Activated CD4-positive, CD25-positive, alpha-beta regulatory T cell (primary cell): ENCODE data around the gene TSHZ3.
A peak's percentile ranks its signal among the peaks of the same experiment; 100 is the strongest.

Experiments used
- DNase-seq, 4 experiments: peaks; one replicate each; lab custom pipeline; 2025; lab: John Stamatoyannopoulos, UW

TSHZ3 gene, protein sequence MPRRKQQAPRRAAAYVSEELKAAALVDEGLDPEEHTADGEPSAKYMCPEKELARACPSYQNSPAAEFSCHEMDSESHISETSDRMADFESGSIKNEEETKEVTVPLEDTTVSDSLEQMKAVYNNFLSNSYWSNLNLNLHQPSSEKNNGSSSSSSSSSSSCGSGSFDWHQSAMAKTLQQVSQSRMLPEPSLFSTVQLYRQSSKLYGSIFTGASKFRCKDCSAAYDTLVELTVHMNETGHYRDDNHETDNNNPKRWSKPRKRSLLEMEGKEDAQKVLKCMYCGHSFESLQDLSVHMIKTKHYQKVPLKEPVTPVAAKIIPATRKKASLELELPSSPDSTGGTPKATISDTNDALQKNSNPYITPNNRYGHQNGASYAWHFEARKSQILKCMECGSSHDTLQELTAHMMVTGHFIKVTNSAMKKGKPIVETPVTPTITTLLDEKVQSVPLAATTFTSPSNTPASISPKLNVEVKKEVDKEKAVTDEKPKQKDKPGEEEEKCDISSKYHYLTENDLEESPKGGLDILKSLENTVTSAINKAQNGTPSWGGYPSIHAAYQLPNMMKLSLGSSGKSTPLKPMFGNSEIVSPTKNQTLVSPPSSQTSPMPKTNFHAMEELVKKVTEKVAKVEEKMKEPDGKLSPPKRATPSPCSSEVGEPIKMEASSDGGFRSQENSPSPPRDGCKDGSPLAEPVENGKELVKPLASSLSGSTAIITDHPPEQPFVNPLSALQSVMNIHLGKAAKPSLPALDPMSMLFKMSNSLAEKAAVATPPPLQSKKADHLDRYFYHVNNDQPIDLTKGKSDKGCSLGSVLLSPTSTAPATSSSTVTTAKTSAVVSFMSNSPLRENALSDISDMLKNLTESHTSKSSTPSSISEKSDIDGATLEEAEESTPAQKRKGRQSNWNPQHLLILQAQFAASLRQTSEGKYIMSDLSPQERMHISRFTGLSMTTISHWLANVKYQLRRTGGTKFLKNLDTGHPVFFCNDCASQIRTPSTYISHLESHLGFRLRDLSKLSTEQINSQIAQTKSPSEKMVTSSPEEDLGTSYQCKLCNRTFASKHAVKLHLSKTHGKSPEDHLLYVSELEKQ

DNA sequence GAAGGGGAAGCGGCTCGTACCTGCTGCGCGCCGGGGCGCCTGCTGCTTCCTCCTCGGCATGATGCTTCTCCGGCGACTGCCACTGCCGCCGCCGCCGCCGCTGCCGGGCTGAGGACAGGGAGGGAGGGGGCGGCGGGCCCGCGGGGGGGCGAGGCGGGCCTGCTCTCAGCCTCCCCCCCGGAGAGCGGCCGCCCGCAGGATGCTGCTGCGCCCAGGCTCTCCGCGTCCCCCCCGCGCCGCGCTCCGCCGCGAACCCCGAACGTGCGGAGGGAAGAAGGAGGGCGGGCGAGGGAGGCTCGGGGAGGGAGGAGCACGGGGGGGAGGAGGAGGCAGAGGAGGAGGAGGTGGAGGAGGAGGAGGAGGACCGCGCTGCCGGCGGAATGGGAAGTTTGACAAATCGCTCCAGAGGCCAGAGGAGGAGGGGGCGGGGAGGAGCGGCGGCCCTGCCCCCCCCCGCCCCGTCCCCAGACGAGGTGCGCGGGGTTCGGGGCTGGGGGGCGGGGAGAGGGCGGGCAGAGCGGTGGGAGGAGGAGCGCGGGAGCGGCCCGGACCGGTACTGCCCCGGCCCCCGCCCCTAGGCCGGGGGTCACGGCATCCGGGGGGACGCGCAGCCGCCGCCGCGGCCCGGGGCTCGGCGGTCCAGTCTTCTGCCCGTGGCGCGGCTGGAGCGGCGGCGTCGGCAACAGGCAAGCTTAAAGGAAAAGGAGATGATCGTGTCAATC lies at the start of gene TSHZ3:
TSHZ3 (minus strand) TSS at position 277 of the 722 bp plus-strand sequence; CDS start at position 60, 217 bp downstream.
- no peak for DNase-seq

DNA sequence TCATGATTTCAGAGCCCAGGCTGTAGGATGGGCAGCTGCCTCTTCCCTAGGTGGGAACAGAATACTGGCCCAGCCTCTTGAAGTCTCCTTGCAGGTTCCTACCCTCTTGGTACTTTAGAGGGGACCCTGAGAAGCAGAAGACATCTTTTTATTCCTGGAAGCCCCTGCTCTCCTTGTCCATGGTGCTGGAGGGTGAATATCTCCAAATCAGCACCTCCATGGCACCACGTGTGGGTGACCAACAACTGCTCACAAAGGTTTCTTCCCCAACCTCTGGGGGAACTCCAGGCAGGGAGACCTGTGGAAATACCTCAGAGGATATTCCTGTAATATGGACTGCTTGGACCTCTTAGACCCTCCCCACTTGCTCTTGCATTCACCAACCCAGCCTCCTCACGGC lies 48.1 kb upstream of the TSHZ3 start:
- no peak for DNase-seq

DNA sequence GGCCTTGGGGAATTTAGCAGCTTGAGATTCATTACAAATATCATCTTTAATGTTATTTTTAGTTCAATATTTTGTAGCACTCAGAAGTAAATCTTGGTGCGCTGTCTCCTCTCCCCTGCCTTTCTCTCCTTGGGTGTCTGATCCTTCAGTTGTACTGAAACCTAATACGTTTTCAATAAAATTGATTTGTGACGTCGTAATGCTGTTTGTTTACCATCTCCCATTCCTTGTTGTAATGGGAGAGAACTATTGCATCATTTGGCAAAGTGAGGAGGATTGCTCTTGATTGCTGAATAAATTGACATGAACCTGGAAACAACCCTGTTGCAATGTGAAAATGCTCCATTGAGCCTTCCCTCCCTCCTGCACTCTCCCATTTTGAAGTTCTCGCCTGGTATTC lies 43.2 kb upstream of the TSHZ3 start:
- DNase-seq, result no peak

DNA sequence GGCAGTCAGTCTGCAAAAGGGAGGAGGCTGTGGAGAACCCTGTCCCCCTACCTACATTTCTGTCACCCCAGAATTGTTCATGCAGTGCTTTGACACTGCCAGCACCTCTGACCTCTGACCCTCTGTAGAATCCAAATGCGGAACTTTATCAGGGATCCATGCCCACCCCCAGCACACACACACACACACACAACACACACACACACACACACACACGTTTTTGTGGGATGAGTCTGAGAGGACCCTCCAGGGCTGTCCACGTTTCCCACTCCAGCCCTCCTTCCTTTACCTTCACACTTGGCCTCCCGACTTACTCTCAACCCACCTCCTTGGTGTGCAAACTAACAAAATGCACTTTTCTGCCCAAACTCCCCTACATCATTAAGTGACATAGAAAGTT lies 42.3 kb upstream of the TSHZ3 start:
- DNase-seq, result no peak

DNA sequence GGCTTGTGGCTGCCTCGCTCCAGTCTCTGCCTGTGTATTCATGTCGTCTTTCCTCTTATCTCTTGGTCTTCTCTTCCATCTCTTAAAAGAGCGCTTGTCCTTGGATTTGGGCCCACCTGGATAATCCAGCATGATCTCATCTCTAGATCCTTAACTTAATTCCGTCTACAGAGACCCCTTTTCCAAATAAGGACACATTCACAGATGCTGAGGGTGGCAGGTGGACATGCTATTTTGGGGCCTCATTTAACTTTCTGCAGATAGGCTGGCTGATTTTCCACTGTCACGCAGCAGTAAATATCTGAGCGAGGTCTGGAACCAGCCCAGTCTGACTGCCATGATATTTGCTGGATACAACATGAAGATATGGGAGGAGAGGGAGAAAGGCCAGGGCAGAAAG lies 41.5 kb upstream of the TSHZ3 start:
- DNase-seq, result no peak

DNA sequence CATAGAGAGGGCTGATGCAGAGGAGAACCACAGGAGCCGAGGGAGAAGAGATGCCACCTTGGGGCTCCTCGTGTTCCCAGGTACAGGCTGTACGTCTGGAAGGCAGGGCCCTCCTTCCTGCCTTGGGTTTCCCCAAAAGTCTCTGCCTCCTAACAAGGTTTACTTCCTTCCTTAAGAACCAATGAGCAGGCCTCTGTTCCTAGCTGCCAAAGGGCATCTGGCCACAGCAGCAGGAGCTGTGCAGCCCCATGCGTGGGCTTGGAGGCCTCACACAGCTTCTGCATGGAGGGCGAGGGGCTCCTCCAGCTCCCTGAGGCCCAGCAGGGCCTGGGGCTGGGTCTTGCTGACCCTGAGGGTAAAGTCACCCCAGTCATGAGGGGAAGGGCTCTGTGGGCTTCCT lies 40.6 kb upstream of the TSHZ3 start:
- no peak for DNase-seq

DNA sequence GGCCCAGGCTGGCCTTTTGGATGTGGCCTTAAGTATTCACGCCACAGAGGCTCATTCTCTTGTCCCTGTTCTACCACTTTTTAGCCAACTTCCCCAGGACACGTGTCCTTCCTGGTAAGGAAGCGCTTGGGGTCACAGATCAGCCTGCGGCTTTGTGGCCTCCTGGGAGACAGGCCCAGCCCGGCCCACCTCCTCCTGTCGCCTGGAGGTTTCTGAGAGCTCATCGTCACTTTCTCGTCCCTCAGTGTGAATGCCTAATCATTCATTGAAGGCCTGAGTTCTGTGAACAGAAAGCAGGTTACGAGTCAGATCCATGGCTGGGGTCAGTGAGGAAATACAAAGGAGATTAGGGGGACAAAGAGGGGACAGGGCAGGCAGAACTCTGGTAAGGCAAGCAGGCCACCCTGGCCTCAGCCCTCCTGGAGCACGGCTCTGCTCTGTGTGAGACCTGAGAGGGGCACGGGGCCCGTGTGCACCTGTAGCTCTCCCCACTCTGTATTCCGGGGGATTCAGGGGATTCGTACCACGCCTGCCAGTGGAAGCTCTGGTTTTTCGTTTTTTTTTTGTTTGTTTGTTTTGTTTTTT lies 38.6 kb upstream of the TSHZ3 start:
- no peak for DNase-seq

DNA sequence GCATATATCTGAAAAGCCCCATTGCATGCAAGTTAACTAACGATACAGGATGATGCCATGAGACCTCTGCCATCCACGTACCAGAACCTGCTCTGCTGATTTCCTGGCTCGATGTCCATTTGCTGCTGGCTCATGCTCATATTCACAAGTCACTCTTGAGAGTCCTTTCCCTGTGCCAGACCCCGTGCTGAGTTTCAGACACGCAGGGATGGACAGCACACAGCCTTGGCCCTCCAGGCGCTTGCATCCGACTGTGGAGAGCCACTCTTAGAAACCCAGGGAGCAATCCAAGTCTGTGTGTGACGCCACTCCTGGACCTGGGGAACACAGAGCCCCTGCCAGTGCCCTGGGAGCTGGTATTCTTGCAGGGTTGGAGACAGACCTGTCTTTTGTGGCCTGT lies 37.6 kb upstream of the TSHZ3 start:
- DNase-seq, result no peak

DNA sequence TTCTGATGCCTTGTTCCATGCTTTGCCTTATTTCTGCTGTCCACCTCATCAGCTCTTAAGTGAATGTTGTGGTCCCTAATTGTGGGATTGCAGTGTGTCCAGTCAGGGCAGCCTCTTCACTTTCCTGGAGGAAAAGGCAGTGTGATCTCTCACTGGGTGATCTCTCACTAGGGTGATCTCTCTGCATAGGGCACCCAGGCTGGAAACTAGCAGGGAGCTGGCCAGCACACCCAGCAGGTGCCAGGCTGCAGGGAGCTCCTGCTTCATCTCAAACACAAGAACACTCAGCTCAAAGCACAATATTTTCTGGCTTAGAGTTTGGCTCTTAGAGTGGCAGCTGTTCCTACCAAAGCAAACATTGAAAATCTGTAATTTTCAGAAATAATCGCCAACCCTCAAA lies 36.5 kb upstream of the TSHZ3 start:
- no peak for DNase-seq

DNA sequence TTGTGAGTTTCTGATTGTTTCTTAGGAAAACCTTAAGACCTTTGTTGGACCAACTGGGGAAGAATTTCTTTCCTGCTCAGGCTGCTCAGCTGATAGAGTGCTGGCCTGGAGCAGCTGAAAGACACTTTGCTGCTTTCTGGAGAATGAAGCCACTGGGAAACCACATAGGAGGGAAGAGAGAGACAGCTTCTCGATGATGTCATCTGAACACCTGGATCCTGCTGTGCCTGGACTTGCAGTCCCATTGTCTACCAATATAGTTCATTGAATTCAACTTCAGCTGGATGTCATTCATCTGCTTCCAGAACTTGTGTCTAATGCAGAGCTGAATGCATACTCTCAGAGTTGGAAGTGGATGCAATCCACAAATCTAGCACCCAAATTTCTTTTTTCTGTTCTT lies 34.3 kb upstream of the TSHZ3 start:
- no peak for DNase-seq

DNA sequence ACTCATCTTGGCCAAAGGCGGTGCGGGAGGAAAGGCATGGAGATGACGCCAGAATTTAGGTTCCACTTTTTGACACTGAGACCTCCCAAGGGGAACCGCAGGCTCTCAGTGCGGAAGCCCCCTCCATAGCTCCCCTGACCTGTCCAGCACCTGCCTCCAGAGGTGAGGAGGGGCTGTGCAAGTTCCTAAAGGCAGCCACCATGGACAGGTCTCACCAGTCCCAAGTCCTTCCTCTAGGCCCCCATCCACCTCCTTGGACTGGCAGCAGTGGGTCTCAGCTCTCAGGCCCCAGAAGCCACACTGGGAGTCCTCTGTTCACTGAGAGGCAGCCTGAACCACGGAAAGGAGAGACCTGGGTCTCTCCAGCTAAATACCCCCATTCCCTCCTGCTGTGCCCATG lies 31.6 kb upstream of the TSHZ3 start:
- DNase-seq, result no peak

DNA sequence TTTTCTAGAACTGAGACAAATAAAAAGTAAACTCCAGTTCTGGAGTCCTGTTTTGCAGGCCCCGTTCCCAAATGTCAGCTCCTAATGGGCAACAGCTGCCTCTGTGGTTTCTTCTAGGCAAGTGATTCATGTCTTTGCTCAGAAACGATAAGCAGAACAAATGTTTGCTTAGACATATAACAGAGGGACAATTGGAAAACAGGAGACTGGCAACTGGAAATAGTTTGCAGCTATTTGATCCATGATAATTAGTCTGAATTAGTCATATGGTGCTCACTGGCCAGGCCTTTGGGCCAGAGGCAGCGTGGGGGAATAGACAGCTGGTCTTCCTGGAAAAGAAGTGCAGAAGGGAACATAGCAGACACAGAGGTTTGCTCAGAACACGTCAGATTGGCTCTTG lies 29.2 kb upstream of the TSHZ3 start:
- DNase-seq, result no peak

DNA sequence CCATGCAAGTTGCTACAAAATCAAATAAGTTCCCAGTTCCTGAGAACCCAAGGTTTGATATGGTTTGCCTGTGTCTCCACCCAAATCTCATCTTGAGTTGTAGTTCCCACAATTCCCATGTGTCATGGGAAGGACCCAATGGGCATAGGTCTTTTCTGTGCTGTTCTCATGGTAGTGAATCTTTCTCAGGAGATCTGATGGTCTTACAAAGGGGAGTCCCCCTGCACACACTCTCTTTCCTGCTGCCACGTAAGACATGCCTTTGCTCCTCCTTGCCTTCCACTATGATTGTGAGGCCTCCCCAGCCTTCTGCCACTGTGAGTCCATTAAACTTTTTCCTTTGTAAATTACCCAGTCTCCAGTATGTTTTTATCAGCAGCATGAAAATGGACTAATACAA lies 28.5 kb upstream of the TSHZ3 start:
- no peak for DNase-seq

DNA sequence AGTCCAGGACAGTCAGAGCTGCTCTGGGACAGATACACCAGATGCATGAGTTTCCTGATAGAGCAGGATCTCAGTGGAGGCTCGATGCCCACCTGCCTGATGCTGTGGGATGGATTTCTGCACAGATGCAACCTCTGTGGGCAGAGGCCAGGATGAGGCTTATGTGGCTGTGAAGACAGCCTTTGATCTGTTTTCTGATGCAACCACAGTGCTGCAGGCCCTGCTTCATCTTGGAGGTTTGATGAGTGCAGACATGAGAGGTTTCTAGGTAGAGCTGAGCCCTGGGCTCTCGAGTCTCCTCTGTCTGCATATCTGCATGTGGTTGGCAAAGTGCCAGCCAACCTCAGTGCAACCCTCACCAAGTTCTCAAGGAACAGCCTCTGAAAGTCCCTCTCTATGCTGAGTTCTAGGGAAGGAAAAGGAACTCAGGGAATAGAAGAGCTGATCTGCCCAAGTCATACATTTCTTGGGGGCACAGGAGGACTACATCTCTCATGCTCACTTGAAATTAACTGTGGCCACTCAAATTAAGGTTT lies 23.1 kb upstream of the TSHZ3 start:
- DNase-seq, result no peak

DNA sequence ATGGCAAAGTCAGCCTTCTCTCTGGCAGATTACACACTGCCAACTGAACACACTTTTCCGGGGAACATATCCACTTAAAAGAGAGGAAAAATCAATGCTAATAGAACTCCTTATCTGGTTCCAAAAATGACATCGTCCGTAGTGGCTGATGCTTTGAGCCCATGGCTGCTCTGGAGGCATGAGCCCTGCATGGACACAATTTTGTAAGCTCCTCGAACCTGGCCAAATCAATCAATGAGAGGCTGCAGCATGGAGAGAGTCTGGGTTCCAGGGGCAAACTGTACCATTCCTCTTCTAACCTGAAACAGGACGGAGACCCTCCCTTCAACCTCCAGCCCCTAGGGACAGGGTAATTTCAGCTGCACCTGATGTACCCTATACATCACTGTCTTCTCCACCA lies 21.0 kb upstream of the TSHZ3 start:
- no peak for DNase-seq

DNA sequence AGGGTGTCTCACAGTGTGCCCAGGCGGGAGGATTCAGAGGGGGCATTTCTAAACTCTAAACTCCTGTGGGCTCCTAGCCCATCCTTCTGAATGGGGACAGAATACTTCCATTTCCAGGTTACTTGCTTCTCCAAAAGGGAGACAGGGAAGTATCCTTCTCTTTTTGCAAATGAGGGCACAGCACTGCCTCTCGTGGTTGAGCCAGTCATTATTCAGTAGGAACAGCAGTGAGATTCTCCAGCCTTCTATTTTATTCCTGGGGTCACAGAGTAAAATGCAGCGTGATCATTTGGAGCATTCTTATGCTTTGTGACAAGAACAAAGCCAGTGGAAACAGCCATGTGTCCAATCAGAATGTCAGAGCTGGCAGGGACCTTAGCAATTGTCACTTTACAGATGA lies 15.7 kb upstream of the TSHZ3 start:
- no peak for DNase-seq

DNA sequence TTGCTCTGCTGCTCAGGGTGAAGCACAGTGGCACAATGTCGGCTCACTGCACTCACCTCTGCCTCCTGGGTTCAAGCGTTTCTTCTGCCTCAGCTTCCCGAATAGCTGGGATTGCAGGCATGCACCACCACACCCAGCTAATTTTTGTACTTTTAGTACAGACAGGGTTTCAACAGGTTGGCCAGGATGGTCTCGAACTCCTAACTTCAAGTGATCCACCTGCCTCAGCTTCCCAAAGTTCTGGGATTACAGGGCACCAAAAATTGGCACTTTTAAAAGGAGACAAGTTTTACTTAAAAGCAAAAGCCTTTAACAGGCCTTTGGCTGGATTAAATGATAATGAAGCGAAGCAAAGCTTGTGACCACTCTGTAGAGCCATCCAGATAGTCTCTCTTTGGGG lies 12.5 kb upstream of the TSHZ3 start:
- no peak for DNase-seq

DNA sequence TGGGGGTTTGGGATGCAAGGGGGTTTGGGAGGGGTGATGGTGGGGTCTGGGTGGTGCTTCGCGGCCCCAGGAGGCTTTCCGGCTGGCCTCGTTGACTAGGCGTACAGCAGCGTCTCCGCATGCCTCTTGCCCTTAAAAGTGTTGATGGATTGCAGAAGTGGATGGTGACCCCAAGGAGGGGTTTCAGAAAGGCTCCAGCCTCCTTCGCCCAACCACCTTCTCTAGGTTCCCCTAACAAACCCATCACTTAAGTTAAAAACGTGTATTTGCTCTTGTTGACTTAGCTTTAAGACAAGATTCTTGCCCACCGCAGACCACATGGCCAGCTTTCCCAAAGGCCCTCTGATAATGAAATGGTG lies 8.1 kb upstream of the TSHZ3 start:
- no peak for DNase-seq

DNA sequence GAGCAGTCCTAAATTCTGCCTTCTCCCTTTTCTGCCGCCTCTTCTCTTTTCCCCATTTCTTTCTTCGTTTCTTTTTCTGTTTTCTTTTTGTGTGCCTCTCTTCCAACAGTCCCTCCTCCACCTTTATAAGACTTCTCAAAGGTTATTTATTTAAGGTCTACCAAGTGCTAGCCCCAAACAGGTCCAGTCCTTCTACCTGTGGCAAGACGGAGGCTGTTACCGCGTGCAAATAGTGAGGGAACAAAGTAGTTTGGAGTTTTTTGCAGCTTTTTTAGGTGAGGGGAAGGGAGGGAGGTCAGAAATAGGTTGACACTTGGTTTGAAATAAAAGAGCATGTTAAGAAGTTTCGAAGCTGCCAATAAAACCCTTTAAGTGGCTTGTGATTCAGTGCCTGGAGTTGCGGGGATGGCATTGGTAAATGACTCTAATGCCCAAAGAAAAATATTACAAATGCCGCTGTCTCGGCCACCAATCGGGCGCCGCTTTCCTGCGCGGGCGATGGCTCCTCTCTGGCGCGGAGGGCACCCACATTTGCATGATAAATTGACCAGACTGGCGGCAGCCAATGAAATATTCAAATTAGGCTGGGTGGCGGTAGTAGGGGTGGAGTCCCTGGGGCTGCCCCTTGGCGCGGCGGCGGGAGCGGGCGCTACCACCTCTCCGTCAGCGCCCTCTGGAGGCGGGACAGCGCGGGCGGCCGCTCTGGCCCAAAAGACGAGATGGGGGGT lies 7.5 kb upstream of the TSHZ3 start:
- DNase-seq, result peak; percentile 20 to 41 (median 26)

DNA sequence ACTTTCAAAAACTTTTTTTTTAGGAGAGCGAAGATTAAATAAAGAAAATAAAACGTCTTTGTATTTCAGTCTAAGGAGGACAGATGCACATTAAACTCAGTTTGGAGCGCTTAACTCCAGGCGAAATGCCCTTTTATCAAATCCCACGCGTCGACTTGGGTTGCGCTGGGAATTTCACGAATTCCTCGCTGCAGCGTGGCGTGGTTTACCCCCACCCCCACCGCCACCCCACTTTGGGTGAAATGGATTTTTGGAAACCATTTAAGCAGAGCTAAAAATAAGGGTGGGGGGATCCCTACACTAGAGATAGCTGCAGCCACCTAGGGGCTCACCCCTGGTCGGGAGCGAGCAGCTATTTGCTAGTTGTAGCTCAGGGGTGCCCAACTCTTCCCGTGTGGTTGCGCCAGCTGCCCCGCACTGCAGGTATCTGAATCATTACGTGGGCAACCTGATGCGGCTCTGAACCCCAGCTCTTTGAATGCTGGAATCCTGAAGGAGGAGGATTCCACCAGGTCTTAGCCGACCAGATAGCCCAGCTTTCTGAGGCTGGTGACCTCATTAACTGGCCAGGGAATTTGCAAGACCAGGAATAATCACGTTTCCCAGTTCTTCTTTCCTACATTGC lies 6.5 kb upstream of the TSHZ3 start:
- no peak for DNase-seq
